ENCODE results near the gene NMT2. TPM values are rescaled to one million over a fixed set of nuclear protein-coding genes. Genes with fewer than 3 reads are reported as not detected.

NMT2 gene
- total RNA-seq, 1 experiment from 2014 or later, result 14.3 TPM

- Histone ChIP-seq H3K27me3 (ENCODE audit: control insufficient read depth, insufficient read depth, low read length) (no peaks in the 10 kb centered on the region), H3K9me3 (ENCODE audit: control insufficient read depth, insufficient read depth, low read depth, low read length) (no peaks in the 10 kb centered on the region), H3K4me1 (ENCODE audit: control insufficient read depth, insufficient read depth, low read length) (peaks cover 4% of the 10 kb centered on the region; the same call in 1 of the 2 replicates), H3K4me3 (ENCODE audit: low read depth in 2 of 2, low read length in 2 of 2) (peak overlapping the region; percentile 41 to 55), H3K27ac (ENCODE audit: low read length) (peak overlapping the region; percentile 71), H3K36me3 (ENCODE audit: control insufficient read depth, insufficient read depth, low read length) (no peaks in the 10 kb centered on the region)
- peak; percentile 70 for ATAC-seq
- intact Hi-C loops (cut with micrococcal nuclease; ENCODE audit: unreplicated experiment) (no loop called here), in situ Hi-C loops (cut with HindIII; ENCODE audit: low pct_unique_long_range_greater_than_20kb, low sequenced_read_pairs) (no loop called here)
- DNase-seq (ENCODE audit: low read depth, low spot score), result no peak
- no peak for TF ChIP-seq TCF7L2 (IDR thresholded peaks at IDR 0.05; ENCODE audit: low read depth, low read length)
- no peak for TF ChIP-seq POLR2AphosphoS5 (IDR thresholded peaks at IDR 0.05; ENCODE audit: low read depth, low read length)
- no peak for TF ChIP-seq REST (IDR thresholded peaks at IDR 0.05; ENCODE audit: insufficient read depth in 1 of 2, low read depth in 2 of 2, low read length in 1 of 2)
- TF ChIP-seq CTCF (IDR thresholded peaks at IDR 0.05), result no peak; the same call in 1 of the 2 replicates
- no peak for TF ChIP-seq SIN3A (IDR thresholded peaks at IDR 0.05; ENCODE audit: borderline replicate concordance, insufficient read depth, low read depth, low read length)
- BruUV-seq (replicated peaks), result no TSS peak
- ChIA-PET POLR2A (no interaction called here), CTCF (no interaction called here)
Observed at GRCh38 chr10:15084502-15084922, 84.0 kb downstream of the NMT2 start.

- peak overlapping the region; percentile 71 for H3K27ac ChIP-seq (ENCODE audit: low read length)
- BruUV-seq (replicated peaks), result no TSS peak
- in situ Hi-C loops (cut with HindIII; ENCODE audit: low pct_unique_long_range_greater_than_20kb, low sequenced_read_pairs), result no loop called here
- peaks cover 4% of the 10 kb centered on the region; the same call in 1 of the 2 replicates for H3K4me1 ChIP-seq (ENCODE audit: control insufficient read depth, insufficient read depth, low read length)
- no peaks in the 10 kb centered on the region for H3K36me3 ChIP-seq (ENCODE audit: control insufficient read depth, insufficient read depth, low read length)
- H3K9me3 ChIP-seq (ENCODE audit: control insufficient read depth, insufficient read depth, low read depth, low read length), result no peaks in the 10 kb centered on the region
- H3K4me3 ChIP-seq (ENCODE audit: low read depth in 2 of 2, low read length in 2 of 2), result peak overlapping the region; percentile 41 to 55
- ATAC-seq (peak; percentile 14; the same call in 1 of the 2 replicates), DNase-seq (ENCODE audit: low read depth, low spot score) (no peak)
- intact Hi-C loops (cut with micrococcal nuclease; ENCODE audit: unreplicated experiment), result no loop called here
- ChIA-PET CTCF (interaction anchor here (0.5 kb wide), 1 partner anchor 18 kb away, joined by 6 read pairs; no protein-coding TSS in a partner anchor), POLR2A (no interaction called here)
- no peak for TF ChIP-seq POLR2AphosphoS5 (IDR thresholded peaks at IDR 0.05; ENCODE audit: low read depth, low read length)
- no peak for TF ChIP-seq REST (IDR thresholded peaks at IDR 0.05; ENCODE audit: insufficient read depth in 1 of 2, low read depth in 2 of 2, low read length in 1 of 2)
- TF ChIP-seq CTCF (IDR thresholded peaks at IDR 0.05), result no peak
- no peak for TF ChIP-seq TCF7L2 (IDR thresholded peaks at IDR 0.05; ENCODE audit: low read depth, low read length)
- TF ChIP-seq SIN3A (IDR thresholded peaks at IDR 0.05; ENCODE audit: borderline replicate concordance, insufficient read depth, low read depth, low read length), result no peak
- no peaks in the 10 kb centered on the region for H3K27me3 ChIP-seq (ENCODE audit: control insufficient read depth, insufficient read depth, low read length)
Observed at GRCh38 chr10:15083674-15084501, 84.6 kb downstream of the NMT2 start.

All from Panc1 (cell line).